Measurements from ENCODE around the gene C17orf58.
"Not testable (repeated sequence)": the region's sequence is repeated elsewhere in the genome, so short reads cannot be mapped to it uniquely, and the experiment has no call there.

GRCh38 chr17:68020791-68021190, 24.5 kb upstream of the C17orf58 start:
- not testable (repeated sequence) for TF ChIP-seq EZH2phosphoT487 (IDR thresholded peaks at IDR 0.05; ENCODE audit: unreplicated experiment); NANOG (IDR thresholded peaks at IDR 0.05; ENCODE audit: borderline replicate concordance); CTCF (conservative IDR thresholded peaks at IDR 0.05; ENCODE audit: low read depth in 2 of 2); EZH2 (IDR thresholded peaks at IDR 0.05; ENCODE audit: low read depth, unreplicated experiment); JUNB (IDR thresholded peaks at IDR 0.05; ENCODE audit: unreplicated experiment); ZNF331 (CRISPR knock-in tag; IDR thresholded peaks at IDR 0.05; ENCODE audit: low read depth); REST (IDR thresholded peaks at IDR 0.05; ENCODE audit: unreplicated experiment); POLR2AphosphoS5 (IDR thresholded peaks at IDR 0.05; ENCODE audit: low read depth); ZNF462 (CRISPR knock-in tag; IDR thresholded peaks at IDR 0.05); ZNF114 (CRISPR knock-in tag; IDR thresholded peaks at IDR 0.05)
